GM12875 (cell line): ENCODE results near the gene DAB2IP.

Source experiments
- H3K4me3 ChIP-seq: one replicate; pipeline ENCODE4 v1.5.1; 2011; ENCODE audit warnings: low read depth, low read length, control low read depth
- CTCF ChIP-seq: IDR thresholded peaks from 2 replicates; pipeline ENCODE4 v1.5.1; 2011; ENCODE audit warnings: low read depth, mild to moderate bottlenecking, control low read depth, inconsistent platforms, low read length, moderate library complexity, borderline replicate concordance; ENCODE audit not compliant: insufficient read depth

Gene DAB2IP

GRCh38 chr9:121688146-121688680 is 36.8 kb downstream of the DAB2IP start:
- H3K4me3 ChIP-seq = no peak overlapping the region
- TF ChIP-seq CTCF = no peak

- TF ChIP-seq CTCF = no peak
- H3K4me3 ChIP-seq = no peak overlapping the region
Observed at GRCh38 chr9:121688681-121689080, 37.2 kb downstream of the DAB2IP start.

- TF ChIP-seq CTCF = no peak
- no peak overlapping the region for H3K4me3 ChIP-seq
Observed at GRCh38 chr9:121689461-121690157, 38.2 kb downstream of the DAB2IP start.

GRCh38 chr9:121690316-121690715 is 38.9 kb downstream of the DAB2IP start:
- no peak overlapping the region for H3K4me3 ChIP-seq
- TF ChIP-seq CTCF = no peak

GRCh38 chr9:121690766-121691165 is 39.3 kb downstream of the DAB2IP start:
- no peak overlapping the region for H3K4me3 ChIP-seq
- TF ChIP-seq CTCF = no peak

- no peak for TF ChIP-seq CTCF
- no peak overlapping the region for H3K4me3 ChIP-seq
Observed at GRCh38 chr9:121691890-121692289, 40.5 kb downstream of the DAB2IP start.
